Sciatic nerve (tissue), 2 donors: ENCODE data around the gene FAM221B. TPM values are rescaled to one million over a fixed set of nuclear protein-coding genes. Genes with fewer than 3 reads are reported as not detected.

Experiments used
- ATAC-seq: fragments of 200-7000 bp; cut with Tn5 transposase; one replicate; pipeline ENCODE4 v1.9.1; 2020; ENCODE audit warnings: mild to moderate bottlenecking, moderate library complexity
- DNase-seq: peaks from one replicate; pipeline ENCODE4 v3.0.0-alpha.2; 2020; ENCODE audit warnings: low spot score
- intact Hi-C: fragments of 100-400 bp; cut with DNase I; formaldehyde crosslinking; loops from one replicate; pipeline ENCODE4 v1.14.2; 2022
- total RNA-seq: library from RNA; stranded (reverse); fragmentation: NEBNext Ultra II Directional; extraction: Animal tissue kit (Norgen Biotek cat#: 25700); gene quantifications from one replicate; pipeline ENCODE4 v1.2.1, GENCODE V29; 2021
- donor health status: DM: no; HTN: no; CAD: no.
- donor health status: DM: no; HTN: no; CAD: no.

FAM221B gene, protein sequence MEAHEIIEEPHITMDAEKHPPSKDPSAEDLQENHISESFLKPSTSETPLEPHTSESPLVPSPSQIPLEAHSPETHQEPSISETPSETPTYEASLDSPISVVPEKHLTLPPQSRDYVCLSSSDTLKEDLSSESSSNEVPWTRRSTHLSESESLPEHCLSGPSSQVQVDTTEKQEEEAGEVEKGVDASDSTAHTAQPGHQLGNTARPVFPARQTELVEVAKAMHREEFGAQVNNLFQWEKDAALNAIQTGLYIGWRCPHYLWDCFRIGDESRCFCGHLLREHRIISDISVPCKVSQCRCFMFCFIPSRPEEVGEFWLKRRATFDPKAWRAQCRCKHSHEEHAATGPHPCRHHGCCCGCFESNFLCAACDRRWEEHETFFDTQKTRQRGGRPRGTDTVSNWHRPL
- total RNA-seq, result not detected

DNA sequence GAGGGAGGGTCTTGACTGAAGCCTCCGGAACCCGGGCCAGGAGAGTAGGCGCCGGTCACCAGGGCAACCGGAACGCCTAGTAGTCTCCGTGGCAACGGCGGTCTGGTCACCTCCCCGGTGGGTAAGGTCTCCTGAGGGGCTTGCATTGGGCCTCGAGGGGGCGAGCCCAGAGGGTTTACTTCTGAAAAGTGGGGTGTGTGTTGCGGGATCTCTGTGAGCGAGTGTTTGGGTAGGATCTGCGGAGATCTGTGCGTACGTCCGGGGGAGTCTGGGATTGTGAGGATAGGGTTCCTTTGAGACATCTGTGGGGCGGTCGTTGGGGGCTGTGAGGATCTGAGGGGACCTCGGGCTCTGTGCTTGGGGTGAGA lies at the start of gene FAM221B:
Gene FAM221B (minus strand): TSS at position 17 of the 368 bp plus-strand sequence. CDS start 2,571 bp downstream, outside the sequence.
- no peak for ATAC-seq
- peak; percentile 75 for DNase-seq

DNA sequence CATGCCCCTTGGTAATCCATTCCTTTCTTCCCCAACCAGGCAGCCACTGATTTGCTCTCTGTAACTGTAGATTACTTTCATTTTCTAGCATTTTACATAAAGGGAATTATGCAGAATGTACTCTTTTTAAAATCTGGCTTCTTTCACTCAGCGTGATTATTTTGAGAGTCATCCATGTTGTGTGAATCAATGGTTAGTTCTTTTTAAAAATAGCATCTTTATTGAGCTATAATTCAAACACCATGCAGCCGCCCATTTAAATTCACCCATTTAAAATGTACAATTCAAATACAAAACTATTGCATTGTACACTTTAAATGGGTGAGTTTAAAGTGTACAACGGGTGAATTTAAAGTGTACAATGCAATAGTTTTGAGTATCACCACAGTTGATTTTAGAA lies 44.0 kb upstream of the FAM221B start:
- DNase-seq (no peak), ATAC-seq (no peak)
- intact Hi-C loops, result no loop called here

More for the DNA sequence above, at the start of gene FAM221B:
- intact Hi-C loops, result no loop called here

DNA sequence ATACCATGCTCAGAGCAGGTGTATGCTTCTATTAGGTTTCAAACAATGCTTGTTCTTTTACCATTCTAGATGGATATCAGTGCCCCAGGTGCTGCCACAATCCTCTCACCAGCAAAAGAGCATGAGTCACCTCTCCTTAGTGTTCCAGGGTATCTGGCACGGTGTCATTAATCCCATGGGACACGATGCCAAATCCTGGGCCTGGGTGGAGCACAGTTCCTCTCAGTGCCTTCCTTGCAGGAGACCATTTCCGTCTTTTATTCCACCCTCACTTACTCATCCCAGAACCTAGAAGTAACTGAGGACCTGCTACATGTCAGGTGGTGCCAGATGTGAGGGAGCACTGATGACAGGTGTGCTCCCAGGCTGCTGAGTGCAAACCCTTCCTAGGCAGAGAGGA lies 43.0 kb upstream of the FAM221B start:
- intact Hi-C loops, result no loop called here
- no peak for DNase-seq
- ATAC-seq, result no peak

DNA sequence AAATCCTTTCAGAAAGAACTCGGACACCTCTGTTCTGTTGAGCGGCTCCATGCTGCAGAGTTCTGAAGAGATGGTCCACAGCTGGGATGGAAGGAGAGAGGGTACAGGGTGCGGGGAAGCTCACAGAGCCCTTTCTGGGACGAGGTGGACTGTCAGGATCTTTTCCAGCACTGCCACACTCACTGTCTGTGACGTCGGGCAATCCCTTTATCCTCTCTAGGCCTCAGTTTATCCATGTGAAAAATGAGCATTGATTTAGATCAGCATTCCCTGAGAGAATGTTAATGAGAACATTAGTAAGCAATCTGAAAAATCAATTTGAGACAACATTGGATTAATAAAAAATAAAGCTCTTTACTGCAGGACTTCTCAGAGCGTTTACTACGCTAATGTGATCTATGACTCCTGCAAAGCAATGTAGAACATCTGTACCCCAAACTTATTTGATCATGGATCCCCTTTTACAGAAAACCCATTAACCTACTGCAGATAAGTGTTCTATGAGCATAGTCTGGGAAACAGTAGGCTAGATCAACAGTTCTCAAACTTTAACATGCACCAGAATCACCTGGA lies 41.9 kb upstream of the FAM221B start, which contains the start of gene OR13J1:
Gene OR13J1 (minus strand): TSS at position 51 of the 573 bp plus-strand sequence. CDS start 0 bp downstream, at position 51.
- DNase-seq (no peak), ATAC-seq (no peak)
- intact Hi-C loops, result no loop called here

DNA sequence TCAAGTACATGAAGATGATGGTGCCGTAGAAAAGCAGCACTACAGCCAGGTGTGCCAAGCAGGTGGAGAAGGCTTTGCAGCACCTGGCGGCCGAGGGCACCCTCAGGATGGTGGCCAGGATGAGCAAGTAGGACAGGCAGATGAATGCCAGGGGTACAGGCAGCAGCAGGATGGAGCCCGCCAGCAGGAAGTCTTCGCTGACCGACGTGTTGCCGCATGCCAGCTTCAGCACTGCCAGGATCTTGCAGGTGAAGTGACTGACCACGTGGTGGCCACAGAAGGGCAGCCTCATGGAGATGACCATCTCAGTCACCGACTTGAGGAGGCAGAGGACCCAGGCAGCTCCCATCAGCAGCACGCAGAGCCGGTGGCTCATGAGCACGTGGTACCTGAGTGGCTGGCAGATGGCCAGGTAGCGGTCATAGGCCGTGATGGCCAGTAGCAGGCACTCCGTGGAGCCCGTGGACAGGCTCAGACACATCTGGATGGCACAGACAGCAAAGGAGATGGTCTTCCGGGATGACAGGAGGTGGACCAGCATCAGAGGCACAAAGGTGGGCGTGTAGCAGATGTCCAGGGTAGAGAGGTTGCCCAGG lies 41.2 kb upstream of the FAM221B start:
- ATAC-seq (no peak), DNase-seq (no peak)
- intact Hi-C loops, result no loop called here

DNA sequence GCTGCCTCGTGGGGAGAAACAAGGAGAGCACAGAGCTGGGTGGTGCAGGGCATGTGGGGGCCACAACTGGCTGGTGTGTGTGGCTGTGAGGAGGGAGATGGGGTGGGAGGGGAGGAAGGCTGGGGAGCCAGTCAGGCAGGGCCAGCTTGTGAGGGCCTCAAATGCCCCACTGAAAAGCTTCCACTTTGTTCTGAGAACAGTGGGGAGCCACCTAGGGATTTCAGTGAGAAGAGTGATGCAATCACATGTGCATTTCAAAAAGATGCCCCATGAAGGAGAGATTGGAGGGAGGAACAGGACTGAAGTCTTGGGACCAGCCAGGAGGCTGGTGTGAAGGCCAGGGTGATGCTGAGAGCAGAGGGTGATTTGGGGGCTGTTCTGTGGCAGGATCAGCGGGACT lies 40.4 kb upstream of the FAM221B start:
- DNase-seq (no peak), ATAC-seq (no peak)
- intact Hi-C loops, result no loop called here

DNA sequence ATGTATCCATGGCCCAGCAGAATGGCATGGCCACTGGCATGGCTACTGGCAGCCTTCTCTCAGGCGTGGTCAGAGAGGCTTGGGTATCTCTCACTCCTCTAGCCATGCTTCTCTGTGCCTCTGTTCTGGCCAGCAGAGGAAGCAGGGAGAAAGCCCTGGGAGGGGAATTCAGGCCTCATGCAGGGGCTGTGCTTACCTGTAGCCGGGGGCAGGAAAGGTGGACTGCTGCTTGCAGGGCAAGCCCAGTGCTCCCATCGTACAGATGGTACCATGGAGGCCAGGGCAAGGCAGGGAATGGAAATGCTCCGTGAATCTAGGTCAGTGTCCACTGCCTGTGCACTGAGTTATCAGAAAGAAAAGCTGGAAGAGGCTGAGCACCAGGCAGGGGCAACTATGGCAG lies 39.0 kb upstream of the FAM221B start:
- DNase-seq, result no peak
- no peak for ATAC-seq
- intact Hi-C loops, result no loop called here

DNA sequence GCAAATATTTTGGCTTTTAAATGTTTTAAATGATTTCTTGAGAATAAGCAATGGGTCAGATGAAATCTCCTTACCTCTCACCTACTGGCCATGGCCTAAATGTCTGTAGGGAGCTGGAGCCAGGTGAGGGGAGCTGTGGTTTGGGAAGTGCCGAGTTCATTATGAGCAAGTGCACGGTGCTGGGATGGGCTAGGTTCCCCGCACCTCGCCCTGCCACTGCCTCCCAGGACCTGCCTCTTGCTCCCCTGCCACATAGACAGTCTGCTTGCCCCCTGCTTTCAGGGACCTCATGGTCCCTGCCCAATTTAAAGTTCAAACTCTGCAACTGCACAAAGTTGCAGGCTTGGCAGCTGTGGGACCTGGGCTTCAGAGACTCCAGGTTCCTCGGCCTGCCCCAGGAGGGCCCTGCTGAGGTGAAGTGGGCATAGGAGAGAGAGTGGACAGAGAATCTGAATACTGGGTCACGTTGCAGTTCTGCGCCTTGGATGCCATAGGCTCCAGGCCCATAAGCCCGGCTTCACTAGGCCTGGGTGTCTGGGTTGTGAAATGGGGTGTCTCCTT lies 36.2 kb upstream of the FAM221B start:
- no peak for DNase-seq
- ATAC-seq, result no peak
- intact Hi-C loops, result no loop called here

DNA sequence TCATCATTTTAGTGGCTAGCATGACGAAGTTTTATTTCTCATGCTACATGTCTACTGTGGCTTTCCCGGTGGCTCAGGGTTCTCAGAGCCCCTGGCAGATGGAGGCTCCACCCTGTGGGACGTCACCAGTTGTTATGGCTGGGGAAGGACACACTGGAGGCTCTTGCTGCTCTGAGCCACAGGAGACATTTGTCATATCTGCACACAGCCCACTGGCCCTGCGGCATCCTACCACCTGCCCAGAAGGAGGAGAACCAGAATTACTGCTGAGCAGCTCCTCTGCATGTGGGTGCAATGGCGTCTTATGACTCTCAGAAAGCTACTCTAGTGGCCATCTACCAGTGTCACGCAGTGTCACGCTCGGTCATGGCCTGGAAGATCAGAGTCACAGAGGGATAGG lies 35.1 kb upstream of the FAM221B start:
- intact Hi-C loops, result no loop called here
- ATAC-seq, result no peak
- DNase-seq, result peak; percentile 28

DNA sequence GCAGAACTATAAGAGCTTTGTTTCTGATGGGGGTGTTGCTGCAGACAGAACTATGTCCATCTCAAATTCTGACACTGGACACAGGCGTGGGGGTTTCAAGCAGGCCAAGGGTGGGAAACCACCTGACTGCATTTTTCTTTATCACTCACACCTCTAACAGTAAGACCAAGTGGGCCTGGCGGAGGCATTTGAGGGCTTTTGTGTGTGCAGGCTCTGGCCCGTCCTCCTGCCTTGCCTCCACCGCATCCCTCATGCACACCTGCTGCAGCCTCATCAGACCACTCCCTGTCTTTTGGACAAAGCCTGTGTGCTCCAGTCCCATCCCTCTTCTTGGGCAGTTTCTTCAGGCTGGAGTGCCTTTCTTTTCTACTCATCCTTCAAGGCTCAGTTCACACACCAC lies 33.8 kb upstream of the FAM221B start:
- ATAC-seq (no peak), DNase-seq (no peak)
- intact Hi-C loops, result no loop called here

DNA sequence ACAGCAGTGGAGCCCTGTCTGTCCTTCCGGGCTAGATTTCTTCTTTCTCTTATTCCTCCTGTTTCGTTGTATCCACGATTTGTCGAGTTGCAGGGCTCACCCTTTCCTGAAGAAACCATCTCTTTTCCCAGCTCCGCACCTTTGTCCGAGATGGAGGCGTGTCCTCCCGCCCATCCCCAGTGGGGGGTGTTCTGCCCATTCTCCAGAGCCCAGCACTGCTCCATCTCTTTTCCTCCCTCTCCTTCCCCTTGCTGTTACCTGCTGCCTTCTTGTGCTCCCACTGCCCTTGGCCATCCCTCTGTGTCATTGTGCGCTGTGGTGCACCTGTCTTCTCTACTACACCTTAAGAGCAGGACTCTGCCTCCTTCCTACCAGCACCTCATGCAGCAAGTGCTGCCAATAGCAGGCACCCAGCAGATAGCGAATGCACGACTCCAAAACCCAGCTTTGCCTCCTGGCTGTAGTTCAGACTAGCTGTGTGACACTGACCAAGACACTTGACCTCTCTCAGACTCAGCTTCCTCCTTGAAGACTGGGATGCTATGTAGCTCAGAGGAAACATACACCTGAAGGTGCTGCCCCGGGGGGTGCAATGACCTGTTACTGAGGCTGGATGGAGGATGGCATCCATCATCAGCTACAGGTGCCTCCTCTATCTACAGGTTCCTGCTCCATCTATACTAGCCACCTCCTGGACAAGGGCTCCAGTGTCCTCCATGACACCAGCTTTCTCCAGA lies 32.8 kb upstream of the FAM221B start:
- DNase-seq (no peak), ATAC-seq (no peak)

DNA sequence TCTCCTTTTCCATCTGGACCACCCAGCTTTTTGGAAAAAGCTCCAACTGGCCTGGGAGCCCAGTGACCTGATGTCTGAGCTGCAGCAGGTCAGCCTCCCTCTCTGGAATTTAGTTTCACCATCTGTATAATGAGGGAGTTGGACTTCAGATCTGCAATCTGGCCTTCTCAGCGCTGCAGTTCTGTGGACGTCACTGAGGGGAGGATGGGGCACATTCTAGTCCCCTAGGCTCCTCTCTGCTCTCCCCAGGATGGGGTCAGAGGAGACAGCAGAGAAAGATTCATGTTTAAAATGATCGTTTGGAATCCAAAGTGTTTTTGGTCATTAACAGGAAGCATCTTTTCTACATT lies 31.4 kb upstream of the FAM221B start:
- peak; percentile 73 for ATAC-seq
- peak; percentile 52 for DNase-seq
- intact Hi-C loops, result no loop called here

More for the DNA sequence above, 32.8 kb upstream of the FAM221B start:
- intact Hi-C loops, result no loop called here

DNA sequence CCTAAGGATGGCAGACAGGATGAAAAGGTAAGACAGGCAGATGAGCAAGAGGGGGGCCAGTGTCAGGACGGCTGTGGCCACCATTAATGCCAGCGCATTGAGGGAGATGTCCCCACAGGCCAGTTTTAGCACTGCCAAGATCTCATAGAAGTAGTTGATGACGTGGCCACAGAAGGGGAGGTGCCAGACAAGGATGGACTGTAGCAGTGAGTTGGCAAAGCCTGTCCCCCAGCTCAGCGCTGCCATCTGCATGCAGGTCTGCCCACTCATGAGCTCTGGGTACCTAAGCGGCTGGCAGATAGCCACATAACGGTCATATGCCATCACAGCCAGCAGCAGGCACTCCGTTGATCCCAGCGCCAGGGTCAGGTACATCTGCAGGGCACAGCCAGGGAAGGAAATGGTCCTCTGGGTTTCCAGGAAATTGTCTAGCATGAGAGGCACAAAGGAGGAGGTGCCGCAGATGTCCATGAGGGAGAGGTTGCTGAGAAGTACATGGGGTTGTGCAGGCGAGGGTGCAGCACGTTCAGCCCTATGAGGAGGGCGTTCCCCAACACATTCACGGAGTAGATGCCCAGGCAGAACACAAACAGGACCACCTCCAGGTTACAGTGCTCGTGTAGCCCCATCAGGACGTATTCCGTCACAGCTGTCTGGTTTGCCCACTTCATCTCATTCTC lies 30.9 kb upstream of the FAM221B start:
- ATAC-seq, result peak; percentile 58
- peak; percentile 62 for DNase-seq

DNA sequence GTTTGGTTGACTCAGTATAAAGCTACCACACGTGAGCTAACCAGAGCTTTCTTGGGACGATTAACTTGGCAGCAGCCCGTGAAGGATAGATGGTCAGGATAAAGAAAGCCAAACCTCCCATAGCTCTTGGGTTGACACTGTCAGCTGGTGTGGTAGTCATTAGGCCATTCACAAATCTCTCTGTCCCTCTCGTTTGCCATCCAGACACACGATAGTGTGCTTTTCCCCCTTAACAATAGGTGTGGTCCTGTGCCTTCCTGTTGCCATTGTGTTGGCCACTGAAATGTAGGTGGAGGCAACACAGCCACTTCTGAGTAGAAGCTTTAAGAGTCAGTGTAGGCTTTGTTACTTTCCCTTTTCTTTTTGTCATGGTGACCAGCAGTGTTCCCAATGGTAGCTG lies 29.9 kb upstream of the FAM221B start:
- intact Hi-C loops, result no loop called here
- ATAC-seq, result no peak
- no peak for DNase-seq

More for the DNA sequence above, 30.9 kb upstream of the FAM221B start:
- intact Hi-C loops, result no loop called here

DNA sequence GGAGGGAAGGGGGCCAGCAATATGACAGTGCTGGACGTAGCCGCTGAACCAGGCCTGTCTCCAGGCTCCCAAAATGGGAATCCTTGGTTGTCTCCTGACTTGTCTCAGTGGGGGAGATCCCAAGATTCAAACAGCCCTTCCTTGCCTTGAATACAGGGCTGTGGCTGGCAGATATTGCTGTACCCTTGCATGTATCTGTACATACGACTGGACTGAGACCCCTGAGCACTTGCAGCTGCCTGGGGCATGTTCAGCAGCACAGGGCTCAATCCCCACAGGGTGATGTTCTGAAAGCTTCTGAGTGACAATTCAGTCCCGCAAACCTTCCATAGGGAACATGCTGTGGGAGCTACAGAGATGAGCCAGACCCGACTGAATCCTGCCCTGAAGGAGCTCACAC lies 28.4 kb upstream of the FAM221B start:
- DNase-seq (peak; percentile 26), ATAC-seq (no peak)
- intact Hi-C loops, result no loop called here

DNA sequence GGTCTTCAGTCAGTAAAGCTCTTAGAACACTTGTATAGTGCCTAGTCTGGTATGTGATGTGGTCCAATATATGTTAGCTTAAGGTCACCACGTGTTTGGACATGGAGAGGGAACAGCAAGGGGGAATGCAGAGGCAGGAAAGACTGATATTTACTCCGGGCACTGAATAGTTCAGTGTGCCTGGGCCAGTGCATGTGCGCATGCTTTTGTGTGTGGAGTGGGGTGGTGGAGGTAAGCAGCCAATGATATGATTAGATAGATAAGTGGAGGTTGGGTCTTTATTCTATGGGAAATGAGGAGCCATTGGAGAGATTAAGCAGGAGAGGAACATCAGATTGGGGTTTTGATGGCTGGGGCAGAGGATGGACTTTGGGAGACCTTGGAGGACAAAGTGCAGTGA lies 27.7 kb upstream of the FAM221B start:
- ATAC-seq, result no peak
- no peak for DNase-seq
- intact Hi-C loops, result no loop called here

DNA sequence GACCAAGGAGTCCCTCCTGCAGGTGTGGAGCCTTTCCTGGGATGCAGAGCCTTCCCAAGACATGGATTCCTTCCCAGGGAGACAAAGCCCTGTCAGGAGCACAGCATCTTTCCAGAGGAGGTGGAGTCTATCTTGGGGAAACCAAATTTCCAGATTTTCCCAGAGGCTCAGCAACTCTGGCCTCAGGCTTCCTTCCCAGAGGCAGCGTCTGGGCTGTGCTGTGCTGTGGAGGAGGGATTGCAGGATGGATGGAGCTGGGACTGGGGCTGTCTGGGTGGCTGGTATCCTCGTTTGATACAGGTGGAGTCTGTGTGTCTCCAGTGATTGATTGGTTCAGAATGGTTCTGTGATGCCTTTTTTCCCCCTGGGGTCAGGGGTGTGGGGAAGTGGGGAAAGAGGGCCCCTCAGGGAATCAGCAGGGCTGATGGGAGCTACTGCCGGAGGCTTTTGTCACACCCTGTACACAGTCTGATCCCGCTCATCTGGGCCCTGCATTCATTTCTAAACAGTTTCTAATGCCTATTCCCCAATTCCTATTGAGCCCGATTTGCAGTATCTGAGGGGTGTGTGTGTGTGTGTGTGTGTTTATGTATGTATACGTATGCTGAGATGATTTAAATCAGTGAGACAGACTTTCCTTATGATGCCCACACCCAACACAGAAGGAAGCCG lies 25.7 kb upstream of the FAM221B start:
- DNase-seq (no peak), ATAC-seq (no peak)
- intact Hi-C loops, result no loop called here
